ENCODE results near the gene LCE1D. TPM values are rescaled to one million over a fixed set of nuclear protein-coding genes. Genes with fewer than 3 reads are reported as not detected.

LCE1D gene
- total and polyA plus RNA-seq, 2 experiments from 2014 or later, result not detected

- Histone ChIP-seq H3K9me2 (ENCODE audit: insufficient read depth) (no peaks in the 10 kb centered on the region), H3F3A (replicated peaks; ENCODE audit: low read depth) (no peaks in the 10 kb centered on the region), H3K4me3 (no peak overlapping the region), H3K4me2 (no peak overlapping the region), H4K20me1 (replicated peaks; ENCODE audit: insufficient read depth) (no peaks in the 10 kb centered on the region), H3K4me1 (ENCODE audit: insufficient read depth) (no peaks in the 10 kb centered on the region), H3K36me3 (ENCODE audit: insufficient read depth) (no peaks in the 10 kb centered on the region), H3K79me2 (replicated peaks; ENCODE audit: insufficient read depth) (no peaks in the 10 kb centered on the region), H3K27me3 (ENCODE audit: insufficient read depth) (no peaks in the 10 kb centered on the region), H2AFZ (no peak overlapping the region), H3K27ac (ENCODE audit: low read depth) (no peak overlapping the region)
- TF ChIP-seq JUNB (IDR thresholded peaks at IDR 0.05; ENCODE audit: unreplicated experiment), result no peak
- no peak for TF ChIP-seq EZH2 (IDR thresholded peaks at IDR 0.05; ENCODE audit: low read depth, unreplicated experiment)
- no peak for TF ChIP-seq CTCF (conservative IDR thresholded peaks at IDR 0.05; ENCODE audit: low read depth in 2 of 2)
- TF ChIP-seq REST (IDR thresholded peaks at IDR 0.05; ENCODE audit: unreplicated experiment), result no peak
- no peak for TF ChIP-seq NANOG (IDR thresholded peaks at IDR 0.05; ENCODE audit: borderline replicate concordance)
- TF ChIP-seq EZH2phosphoT487 (IDR thresholded peaks at IDR 0.05; ENCODE audit: unreplicated experiment), result no peak
- no peak for TF ChIP-seq ZNF462 (CRISPR knock-in tag; IDR thresholded peaks at IDR 0.05)
- no peak for TF ChIP-seq CREB1 (CRISPR knock-in tag; IDR thresholded peaks at IDR 0.05; ENCODE audit: low read depth)
- TF ChIP-seq POLR2AphosphoS5 (IDR thresholded peaks at IDR 0.05; ENCODE audit: low read depth), result no peak
- no peak for TF ChIP-seq ZNF331 (CRISPR knock-in tag; IDR thresholded peaks at IDR 0.05; ENCODE audit: low read depth)
- no peak for TF ChIP-seq STAT1 (IDR thresholded peaks at IDR 0.05; ENCODE audit: unreplicated experiment)
- no peak overlapping the region for H3K27ac Mint-ChIP-seq
- DNase-seq (ENCODE audit: low spot score) (no peak), ATAC-seq (no peak)
- no peaks in the 10 kb centered on the region for H3K9me3 Mint-ChIP-seq
- H3K4me3 Mint-ChIP-seq, result no peak overlapping the region
- peaks cover 3% of the 10 kb centered on the region for H3K27me3 Mint-ChIP-seq (ENCODE audit: insufficient read depth, low read depth, poor library complexity)
- no peaks in the 10 kb centered on the region for H3K4me1 Mint-ChIP-seq
- H3K36me3 Mint-ChIP-seq (ENCODE audit: low read depth), result no peaks in the 10 kb centered on the region
Observed at GRCh38 chr1:152823294-152823693, 26.8 kb downstream of the LCE1D start.

Measured in GM23338 (cell line).